GM19372 (cell line): Measurements from ENCODE around the gene PGRMC2.
"Not testable (repeated sequence)": the region's sequence is repeated elsewhere in the genome, so short reads cannot be mapped to it uniquely, and the experiment has no call there.

ENCODE experiments used
- ATAC-seq: cut with Tn5 transposase; IDR thresholded peaks from one replicate; pipeline ENCODE4 v1.9.1; 2021; ENCODE audit warnings: mild to moderate bottlenecking, low read depth, moderate library complexity; ENCODE audit not compliant: unreplicated experiment

The PGRMC2 gene

DNA sequence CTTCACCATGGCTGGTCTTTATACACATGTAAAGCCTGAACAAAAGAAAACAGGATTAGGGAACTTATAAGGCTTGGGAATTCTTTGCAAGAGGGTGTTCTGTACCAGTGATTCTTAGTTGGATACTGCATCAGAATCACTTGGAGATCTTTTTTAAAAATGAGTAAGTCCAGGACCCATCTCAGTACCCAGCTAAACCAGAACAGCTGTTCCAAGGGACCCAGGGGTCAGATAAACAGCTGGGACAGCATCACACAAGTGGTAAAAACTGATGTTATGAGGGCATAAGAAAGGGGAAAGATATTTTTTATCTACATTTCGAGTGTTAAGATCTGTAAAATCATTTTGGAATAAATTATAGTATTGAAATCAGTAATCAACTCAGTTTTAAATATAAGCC lies 16.1 kb downstream of the PGRMC2 start:
- no peak for ATAC-seq

DNA sequence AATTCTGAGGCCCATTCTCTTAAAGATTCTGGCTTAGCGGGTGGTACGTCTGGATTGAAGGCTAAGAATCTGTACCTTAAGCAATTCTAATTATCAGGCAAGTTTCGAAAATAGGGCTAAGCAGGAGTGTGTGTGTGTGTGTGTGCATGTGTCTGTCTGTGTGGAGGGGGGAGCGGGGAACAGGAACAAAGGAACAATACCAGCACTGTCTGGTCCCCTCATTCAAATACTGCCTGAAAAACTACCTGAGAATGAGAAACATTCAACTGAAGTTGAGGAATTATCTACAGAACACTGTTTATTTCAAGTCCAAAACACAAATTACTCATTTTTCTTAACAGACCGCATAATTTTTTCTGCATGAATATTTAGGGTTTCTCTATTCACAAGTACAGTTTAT lies 18.6 kb downstream of the PGRMC2 start:
- ATAC-seq, result no peak

- ATAC-seq, result no peak
Observed at GRCh38 chr4:128267745-128268144, 19.9 kb downstream of the PGRMC2 start.

GRCh38 chr4:128267171-128267570 lies 20.4 kb downstream of the PGRMC2 start:
- not testable (repeated sequence) for ATAC-seq

- not testable (repeated sequence) for ATAC-seq
Observed at GRCh38 chr4:128265550-128265949, 22.1 kb downstream of the PGRMC2 start.

DNA sequence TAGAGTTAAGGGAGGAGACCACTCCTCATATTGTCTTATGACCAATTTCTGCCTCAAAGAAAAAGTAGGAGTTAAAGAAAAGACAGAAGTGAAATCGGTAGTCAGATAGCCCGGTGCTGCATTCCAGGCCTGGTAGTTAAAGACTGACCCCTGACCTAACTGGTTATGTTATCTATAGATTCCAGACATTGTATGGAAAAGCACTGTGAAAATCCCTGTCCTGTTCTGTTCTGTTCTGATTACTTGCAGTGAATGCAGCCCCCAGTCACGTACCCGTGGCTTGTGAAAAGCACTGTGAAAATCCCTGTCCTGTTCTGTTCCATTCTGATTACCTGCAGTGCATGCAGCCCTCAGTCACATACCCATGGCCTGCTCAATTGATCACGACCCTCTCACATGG lies 27.7 kb downstream of the PGRMC2 start:
- not testable (repeated sequence) for ATAC-seq

- not testable (repeated sequence) for ATAC-seq
Observed at GRCh38 chr4:128258166-128258565, 29.4 kb downstream of the PGRMC2 start.

DNA sequence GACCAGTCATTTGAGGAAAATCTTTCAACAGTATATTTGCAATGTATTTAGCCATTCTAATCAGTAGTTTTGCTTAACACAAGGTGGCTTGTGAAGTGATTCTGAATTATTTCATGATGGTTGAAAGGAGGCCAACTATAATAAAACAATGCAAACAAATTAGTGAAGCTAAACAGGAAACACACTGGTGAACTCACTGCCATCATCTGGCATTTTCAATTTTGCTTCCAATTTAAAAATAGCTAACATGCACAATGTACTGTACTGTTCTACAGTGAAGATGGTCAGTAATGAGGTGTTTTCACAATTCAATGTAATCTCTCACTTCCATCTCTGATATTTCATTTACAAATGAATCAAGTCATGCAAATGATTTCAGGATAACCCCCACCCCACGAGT lies 31.1 kb downstream of the PGRMC2 start:
- ATAC-seq, result no peak

- no peak for ATAC-seq
Observed at GRCh38 chr4:128255906-128256305, 31.7 kb downstream of the PGRMC2 start.

- no peak for ATAC-seq
Observed at GRCh38 chr4:128249787-128250668, 37.6 kb downstream of the PGRMC2 start.

- ATAC-seq, result no peak
Observed at GRCh38 chr4:128247906-128248305, 39.7 kb downstream of the PGRMC2 start.

DNA sequence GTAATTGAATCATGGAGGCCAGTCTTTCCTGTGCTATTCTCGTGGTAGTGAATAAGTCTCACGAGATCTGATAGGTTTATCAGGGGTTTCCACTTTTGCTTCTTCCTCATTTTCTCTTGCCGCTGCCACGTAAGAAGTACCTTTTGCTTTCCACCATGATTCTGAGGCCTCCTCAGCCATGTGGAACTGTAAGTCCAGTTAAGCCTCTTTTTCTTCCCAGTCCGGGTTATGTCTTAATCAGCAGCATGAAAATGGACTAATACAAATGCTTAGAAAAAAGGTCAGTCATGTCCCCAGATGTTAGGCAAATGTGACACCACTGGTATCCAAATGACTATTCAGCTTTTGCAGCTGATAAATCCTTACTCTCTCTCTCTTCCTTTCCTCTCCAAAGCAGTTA lies 42.2 kb downstream of the PGRMC2 start:
- ATAC-seq, result not testable (repeated sequence)

DNA sequence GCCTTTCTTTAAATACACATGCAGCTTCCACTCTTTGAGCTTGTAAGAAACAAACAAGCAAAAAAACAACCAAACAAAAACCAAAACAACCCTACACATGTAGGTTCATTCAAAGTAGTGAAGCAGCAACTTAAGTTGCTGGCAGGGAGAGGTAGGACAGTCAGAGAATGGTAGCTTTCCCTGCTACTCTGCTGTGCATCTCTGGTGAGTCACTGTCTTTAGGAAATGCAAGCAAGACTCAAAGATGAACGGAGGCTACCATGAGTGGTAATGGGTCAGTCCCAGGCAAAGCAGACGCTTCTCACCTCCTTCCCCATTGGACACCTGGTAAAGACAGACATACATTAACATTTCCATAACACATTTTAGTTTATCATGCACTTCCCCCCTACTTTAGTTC lies 43.2 kb downstream of the PGRMC2 start:
- ATAC-seq, result no peak

GRCh38 chr4:128242601-128243000 lies 45.0 kb downstream of the PGRMC2 start:
- no peak for ATAC-seq

- no peak for ATAC-seq
Observed at GRCh38 chr4:128241981-128242380, 45.6 kb downstream of the PGRMC2 start.

GRCh38 chr4:128241425-128241913 lies 46.1 kb downstream of the PGRMC2 start:
- ATAC-seq, result no peak

DNA sequence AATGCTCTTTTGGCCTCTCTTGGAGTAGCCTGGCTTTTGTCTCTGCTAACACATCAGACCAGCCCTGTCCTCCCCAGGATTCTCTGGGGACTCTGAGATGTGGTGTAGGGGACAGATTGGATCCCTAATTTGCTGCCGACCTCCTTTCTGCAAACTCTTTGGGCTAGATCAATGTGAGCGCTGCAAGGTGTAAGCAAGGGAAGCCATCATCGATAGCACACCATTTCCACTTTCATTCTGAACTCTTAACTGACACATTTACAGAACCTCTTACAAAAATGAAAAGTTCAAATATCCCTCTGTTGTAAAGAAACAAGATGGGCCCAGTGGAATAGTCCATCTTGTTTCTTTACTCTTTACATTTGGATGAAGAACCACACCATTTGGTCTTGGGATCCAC lies 46.6 kb downstream of the PGRMC2 start:
- no peak for ATAC-seq

DNA sequence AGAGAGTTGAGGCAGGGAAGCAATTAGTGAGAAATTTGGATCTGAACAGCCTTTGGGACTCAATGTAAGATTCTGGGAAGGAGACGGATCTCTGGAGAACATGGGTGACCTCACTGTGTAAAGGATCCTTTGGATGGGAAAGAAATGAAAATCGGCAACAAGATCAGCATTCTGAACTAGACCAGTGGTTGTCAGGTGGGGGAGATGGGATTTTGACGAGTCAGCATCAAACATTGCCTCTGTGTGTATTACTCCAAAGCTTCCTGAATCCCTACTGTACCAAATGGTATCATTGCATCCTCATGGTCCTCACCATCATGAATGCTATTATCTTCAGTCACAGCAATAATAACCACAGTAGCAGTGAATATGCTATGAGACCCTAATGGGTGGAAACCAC lies 52.8 kb downstream of the PGRMC2 start:
- no peak for ATAC-seq

- no peak for ATAC-seq
Observed at GRCh38 chr4:128232719-128233118, 54.9 kb downstream of the PGRMC2 start.

DNA sequence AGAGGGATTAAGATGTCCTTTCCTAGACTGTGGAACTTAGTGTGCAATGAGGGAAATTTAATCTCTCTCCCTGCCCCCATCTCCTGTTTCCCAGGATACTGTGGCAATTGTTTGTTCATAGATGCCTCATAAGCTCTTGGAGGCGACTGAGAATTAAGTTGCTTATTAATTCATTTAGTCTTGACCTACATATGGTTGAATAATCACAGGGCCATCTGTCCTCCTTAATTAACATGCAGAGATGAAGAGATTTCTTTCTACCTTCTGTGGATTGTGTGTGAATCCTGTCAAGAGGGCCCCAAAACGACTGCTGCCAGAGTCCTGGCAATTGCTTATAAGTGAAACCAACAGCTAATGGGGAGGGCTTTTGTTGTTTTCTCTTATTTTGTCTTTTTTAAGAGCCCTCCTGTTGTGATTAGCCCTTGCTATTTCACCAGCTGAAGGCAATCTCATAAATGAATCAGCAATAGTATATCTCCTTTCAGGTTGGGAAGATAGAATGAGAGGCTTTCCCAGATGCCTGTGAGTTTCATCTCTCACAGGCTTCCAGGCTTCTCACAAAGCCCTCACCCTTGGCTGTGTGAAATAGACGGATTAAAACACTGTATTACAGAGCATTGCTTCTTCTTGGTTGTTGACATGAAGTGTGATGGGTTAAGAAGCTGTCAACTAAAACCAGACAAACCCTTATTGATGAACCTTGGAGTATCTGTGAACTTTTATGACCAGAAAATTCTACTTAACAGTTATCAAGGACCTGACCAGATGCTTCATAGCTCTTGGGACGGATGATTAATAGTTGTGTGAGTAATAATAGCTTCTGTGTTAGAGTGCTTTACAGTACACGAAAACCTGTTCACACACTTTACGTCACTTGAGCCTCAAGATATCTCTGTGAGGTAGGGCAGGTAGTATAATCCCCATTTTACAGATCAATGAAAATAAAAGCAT lies 58.5 kb downstream of the PGRMC2 start:
- no peak for ATAC-seq

GRCh38 chr4:128227991-128228571 lies 59.5 kb downstream of the PGRMC2 start:
- ATAC-seq, result no peak
